ENCODE results near the gene COCH.
"Not testable (repeated sequence)": the region's sequence is repeated elsewhere in the genome, so short reads cannot be mapped to it uniquely, and the experiment has no call there.

Gene COCH

GRCh38 chr14:30875788-30876053, 1.4 kb downstream of the COCH start:
- no peak for DNase-seq (ENCODE audit: low spot score)

GRCh38 chr14:30876692-30877091, 2.3 kb downstream of the COCH start:
- DNase-seq (ENCODE audit: low spot score), result no peak

DNA sequence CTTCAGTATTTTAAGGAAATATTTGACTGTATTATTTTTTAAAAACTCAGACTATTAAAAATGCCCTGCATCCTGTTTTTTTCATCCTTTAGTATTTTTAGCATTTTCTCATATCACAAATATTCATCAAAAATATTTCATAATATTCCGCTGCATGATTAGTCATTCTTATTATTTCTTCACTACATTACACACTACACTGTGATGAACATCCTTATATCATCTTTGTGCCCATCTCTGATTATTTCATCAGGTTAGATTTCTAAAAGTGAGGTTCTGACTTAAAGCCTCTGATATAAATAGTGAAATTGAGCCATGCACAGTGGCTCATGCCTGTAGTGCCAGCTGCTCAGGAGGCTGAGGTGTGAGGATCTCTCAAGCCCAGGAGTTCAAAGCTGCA, 8.1 kb downstream of the COCH start:
- no peak for DNase-seq (ENCODE audit: low spot score)

GRCh38 chr14:30883508-30884294, 9.3 kb downstream of the COCH start:
- DNase-seq (ENCODE audit: low spot score), result no peak

GRCh38 chr14:30884901-30885300, 10.5 kb downstream of the COCH start:
- DNase-seq (ENCODE audit: low spot score), result no peak

DNA sequence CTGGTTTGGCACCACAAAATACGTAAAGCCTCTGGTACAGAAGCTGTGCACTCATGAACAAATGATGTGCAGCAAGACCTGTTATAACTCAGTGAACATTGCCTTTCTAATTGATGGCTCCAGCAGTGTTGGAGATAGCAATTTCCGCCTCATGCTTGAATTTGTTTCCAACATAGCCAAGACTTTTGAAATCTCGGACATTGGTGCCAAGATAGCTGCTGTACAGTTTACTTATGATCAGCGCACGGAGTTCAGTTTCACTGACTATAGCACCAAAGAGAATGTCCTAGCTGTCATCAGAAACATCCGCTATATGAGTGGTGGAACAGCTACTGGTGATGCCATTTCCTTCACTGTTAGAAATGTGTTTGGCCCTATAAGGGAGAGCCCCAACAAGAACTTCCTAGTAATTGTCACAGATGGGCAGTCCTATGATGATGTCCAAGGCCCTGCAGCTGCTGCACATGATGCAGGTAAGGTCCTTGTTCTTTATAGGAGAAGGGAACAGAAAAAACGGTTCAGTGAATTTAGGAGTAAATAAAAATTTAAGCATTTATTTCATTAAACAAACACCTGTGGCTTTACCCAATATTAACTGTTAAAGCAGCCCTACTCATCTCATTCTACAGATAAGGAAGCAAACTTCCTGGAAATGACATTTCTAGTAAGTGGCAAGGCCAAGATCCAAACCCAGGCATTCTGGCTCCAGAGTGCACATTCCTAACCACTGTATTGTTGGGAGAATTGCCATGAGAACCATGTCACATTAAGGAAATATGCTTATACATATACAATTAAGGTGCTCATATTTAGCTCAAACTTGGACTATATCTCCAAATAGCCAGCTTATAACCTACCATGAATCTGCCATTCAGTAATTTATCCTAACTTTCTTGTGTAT, 11.7 kb downstream of the COCH start:
- DNase-seq (ENCODE audit: low spot score), result no peak

GRCh38 chr14:30888480-30889243, 14.3 kb downstream of the COCH start:
- no peak for DNase-seq (ENCODE audit: low spot score)

- DNase-seq (ENCODE audit: low spot score), result no peak
Observed at GRCh38 chr14:30889244-30889594, 14.9 kb downstream of the COCH start.

DNA sequence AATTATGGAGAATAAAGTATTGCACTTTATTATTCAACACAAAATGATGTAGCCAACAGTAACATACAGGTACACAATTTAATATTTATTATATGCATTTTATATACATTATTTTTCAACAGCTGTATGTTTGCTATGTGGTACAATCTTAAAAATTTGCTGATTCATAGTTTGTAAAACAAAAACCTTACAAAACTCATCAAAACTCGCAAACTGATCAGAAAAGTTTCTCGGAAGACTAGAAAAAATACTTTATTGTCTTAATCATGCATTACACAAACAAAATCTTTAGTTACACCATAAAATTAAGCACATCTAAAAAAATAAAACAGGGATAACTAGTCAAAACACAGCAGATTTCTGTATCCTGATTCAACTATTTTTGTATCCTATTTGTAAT, 19.5 kb downstream of the COCH start:
- DNase-seq (ENCODE audit: low spot score), result no peak

DNA sequence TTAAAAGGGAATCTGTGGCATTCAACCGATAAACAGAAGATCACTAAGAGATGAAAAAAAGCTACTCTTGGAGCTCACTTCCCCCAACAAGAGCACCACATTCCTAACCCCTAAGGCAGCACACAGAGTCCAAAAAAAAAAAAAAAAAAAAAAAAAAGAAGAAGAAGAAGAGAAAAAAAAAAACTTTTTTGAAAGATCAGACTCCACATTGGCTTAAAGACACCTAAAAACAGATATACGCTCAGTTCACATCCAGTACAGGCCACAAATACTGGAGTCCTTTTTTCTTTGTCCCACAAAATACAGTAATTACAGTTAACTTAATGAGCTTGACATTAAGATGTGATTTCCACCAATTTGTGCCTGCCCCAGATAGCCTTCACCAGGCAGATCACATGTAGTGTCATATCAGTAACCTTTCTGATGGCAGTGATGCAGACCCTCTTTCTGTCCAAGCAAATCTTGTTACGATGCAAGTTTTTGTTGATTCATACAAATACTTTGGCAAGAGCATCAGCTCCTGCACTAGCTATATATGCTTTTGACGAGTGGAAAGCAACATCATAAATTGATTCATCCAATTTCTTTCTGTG, 20.7 kb downstream of the COCH start:
- DNase-seq (ENCODE audit: low spot score), result no peak

- no peak for DNase-seq (ENCODE audit: low spot score)
Observed at GRCh38 chr14:30896435-30896834, 22.1 kb downstream of the COCH start.

DNA sequence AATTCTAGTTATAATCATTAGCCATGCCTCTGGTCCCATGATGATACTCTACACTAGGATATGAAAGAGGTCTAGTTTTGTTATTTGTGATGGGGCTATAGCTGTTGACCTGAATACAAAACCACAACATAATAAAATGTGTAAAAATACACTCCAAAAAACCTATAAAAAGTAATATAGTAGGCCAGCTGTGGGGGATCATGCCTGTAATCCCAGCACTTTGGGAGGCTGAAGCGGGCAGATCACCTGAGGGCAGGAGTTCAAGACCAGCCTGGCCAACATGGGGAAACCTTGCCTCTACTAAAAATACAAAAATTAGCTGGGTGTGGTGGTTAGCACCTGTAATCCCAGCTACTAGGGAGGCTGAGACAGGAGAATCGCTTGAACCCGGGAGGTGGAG, 22.8 kb downstream of the COCH start:
- DNase-seq (ENCODE audit: low spot score), result not testable (repeated sequence)

DNA sequence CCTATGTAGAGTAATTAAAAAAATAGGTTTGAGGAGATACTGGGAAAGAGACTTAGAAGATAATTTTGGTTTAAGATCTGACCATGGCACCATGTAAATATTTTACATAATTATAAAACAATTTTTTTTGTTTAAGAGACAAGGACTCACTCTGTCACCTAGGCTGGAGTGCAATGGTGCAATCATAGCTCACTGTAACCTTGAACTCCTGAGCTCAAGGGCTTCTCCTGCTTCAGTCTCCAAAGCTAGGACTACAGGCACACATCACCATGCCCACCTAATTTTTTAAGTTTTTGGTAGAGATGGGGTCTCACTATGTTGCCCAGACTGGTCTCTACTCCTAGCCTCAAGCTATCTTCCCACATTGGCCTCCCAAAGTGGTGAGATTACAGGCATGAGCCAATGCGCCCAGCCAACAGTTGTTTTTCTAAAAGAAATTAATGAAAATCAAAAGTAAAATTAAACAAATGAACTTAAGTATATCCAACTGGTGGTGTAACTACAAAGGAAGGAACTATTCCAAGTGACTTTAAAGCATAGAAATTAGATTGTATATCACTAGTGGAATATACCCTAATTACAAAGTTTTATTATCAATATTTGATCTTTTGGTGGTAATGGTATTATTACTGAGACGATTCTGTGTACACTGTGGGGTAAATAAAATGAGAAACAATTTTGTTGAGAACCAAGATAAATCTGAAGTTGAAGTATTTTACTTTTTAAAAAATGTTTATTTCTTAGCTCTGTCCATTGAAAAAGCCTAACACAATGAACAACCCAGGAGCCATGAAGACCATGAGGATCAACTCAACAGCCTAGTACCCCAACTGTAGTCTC, 29.1 kb downstream of the COCH start:
- DNase-seq (ENCODE audit: low spot score), result no peak

GRCh38 chr14:30906752-30907658, 32.6 kb downstream of the COCH start:
- DNase-seq (ENCODE audit: low spot score), result no peak

DNA sequence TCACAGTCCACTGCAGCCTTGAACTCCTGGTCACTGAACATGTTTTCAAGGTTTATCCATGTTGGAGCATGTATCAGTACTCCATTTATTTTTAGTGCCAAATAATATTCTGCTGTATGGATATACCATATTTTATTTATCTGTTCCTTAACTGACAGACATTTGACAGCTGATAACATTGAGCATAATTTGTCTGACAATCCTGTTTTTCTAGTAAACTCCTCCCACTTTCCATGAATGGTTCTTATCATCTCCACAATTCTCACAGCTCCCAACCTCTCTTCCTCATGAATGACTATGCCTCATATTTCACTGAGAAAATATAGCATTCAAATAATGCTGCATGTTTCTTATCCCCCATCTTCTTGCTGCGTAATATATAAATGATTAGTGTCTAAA, 33.3 kb downstream of the COCH start:
- no peak for DNase-seq (ENCODE audit: low spot score)

- no peak for DNase-seq (ENCODE audit: low spot score)
Observed at GRCh38 chr14:30908826-30909225, 34.5 kb downstream of the COCH start.

GRCh38 chr14:30914812-30915211, 40.5 kb downstream of the COCH start:
- DNase-seq (ENCODE audit: low spot score), result no peak

DNA sequence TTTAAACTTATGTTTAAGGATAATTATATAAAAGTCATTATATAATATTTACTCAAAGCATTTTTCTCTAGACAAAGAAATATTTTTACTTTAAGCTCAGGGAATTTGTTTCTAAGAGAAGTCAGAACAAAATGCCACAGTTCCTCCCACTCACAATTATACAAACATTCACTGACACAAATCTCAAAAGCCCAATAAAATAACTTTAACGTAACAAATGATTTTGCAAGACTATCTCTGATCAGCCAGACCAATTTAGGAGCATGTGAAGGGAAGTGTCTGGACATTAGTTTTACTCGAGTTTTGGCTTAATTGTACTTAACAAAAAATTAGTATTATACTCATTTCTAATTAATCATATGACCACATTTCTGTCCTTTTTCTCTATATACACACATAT, 41.2 kb downstream of the COCH start:
- DNase-seq (ENCODE audit: low spot score), result no peak

- DNase-seq (ENCODE audit: low spot score), result no peak
Observed at GRCh38 chr14:30921305-30921704, 46.9 kb downstream of the COCH start.

GRCh38 chr14:30921788-30922187, 47.4 kb downstream of the COCH start:
- DNase-seq (ENCODE audit: low spot score), result no peak

GRCh38 chr14:30925254-30925653, 50.9 kb downstream of the COCH start:
- no peak for DNase-seq (ENCODE audit: low spot score)
